Inflammatory macrophage treated with lipopolysaccharide for 4 hours (primary cell): Measurements from ENCODE around the gene CEP295NL.
A peak's percentile ranks its signal among the peaks of the same experiment; 100 is the strongest.
"Not testable (repeated sequence)": the region's sequence is repeated elsewhere in the genome, so short reads cannot be mapped to it uniquely, and the experiment has no call there.

Experiments
- DNase-seq: peaks from one replicate; pipeline ENCODE4 v3.0.0-alpha.2; 2020

The CEP295NL gene

DNA sequence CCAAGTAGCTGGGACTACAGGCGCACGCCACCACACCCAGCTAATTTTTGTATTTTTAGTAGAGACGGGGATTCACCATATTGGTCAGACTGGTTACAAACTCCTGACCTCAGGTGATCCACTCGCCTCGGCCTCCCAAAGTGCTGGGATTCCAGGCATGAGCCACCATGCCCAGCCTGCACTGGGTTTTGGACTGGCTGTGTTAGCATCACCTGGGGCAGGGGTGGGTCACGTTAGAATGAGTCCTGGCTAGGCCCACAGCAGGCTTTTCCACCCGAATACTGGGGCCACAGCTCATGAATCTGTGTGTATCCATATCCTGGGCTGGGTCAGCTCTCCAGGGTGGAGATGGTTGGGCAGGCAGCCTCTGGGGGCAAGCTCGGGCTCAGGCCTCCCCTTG, 770 bp downstream of the CEP295NL start:
- DNase-seq = not testable (repeated sequence)

DNA sequence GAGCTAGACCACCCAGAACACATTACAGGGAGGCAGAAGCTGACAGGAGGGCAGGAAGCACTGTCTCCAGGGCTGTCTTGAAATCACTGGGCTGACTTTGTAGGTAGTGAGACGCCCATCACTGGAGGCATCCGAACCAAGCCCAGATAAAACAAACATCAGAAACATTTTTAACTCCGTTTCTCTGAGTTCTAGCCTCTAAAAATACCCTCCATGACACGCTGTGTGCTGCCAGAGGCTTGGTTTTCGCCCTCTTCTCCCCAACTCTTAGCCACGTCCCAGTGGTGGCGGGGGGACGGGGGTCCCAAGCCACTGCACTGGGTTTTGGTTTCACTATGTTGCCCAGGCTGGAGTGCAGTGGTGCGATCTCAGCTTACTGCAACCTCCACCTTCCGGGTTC, 1.2 kb downstream of the CEP295NL start:
- no peak for DNase-seq

DNA sequence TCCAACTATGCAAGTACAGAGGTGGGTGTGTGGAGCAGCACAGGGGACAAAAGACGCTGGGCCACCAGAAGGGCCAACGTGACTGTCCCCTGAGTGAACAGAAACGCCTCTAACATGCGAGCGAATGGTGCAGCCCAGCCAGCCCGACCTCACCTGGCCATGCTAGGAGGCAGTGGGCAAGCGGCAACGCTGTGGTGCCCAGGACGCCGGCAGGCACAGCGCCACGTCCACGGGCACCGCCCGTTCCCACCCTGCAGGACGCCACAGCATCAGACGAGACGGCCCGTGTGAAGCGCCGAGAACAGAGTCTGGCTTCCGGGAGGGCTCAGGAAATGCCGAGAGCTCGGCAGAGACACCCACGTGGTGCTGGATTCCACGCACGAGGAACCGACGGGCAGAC, 2.2 kb downstream of the CEP295NL start:
- no peak for DNase-seq

DNA sequence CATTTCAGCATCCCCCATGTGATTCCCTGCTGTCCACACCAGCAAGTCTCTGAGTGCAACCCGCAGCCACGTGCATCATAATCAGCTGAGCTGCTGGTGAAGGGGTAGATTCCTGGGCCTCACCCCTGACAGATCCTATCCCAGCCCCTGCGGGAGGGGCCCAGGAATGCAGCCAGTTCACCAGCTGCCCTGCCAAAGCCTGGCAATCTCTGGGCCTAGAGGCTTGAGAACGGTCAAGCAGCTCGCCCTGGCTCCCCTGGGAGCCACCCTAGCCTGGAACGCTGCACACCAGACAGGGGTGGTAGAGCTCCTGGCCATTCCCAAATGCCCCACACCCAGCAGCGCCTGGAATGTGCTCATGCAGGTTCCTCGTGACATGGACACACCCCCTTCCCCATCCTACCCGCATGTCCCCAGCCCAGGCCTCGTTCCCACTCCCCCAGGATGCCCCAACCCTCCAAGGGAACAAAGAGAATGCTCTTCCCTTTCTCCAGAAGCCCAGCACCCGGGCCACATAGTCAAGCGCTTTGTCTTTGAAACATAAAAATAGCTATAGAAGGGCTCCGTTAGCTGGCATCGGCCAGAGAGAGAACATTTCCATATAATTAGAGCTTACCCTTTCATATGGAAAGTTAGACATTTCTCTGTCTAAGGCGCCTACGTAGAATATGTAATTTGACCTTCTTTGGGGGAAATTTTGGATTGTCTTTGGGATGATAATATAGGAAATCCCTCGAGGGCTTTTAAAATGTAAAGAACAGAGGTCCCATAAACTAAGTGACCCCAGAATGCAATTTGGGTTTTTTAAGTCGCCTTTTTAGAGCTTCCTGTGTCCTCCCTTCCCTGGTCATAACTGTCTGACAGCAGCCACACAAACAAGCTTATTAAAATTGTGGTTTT, 3.4 kb downstream of the CEP295NL start:
- DNase-seq = no peak

DNA sequence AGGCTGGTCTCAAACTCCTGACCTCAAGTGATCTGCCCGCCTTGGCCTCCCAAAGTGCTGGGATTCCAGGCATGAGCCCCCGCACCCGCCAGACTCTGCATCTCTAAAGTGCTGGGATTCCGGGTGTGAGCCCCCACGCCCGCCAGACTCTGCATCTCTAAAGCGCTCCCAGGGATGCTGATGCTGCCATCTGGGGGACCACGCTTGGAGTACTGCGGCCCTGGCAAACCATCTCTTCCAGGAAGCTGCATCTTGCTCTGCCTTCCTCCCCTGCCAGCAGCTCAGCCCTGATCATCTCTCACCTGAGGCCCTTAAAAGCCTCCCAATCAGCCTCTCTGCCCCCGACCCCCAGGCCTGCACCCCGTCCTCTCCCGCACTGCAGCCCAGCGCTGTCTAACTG, 4.1 kb downstream of the CEP295NL start:
- no peak for DNase-seq

DNA sequence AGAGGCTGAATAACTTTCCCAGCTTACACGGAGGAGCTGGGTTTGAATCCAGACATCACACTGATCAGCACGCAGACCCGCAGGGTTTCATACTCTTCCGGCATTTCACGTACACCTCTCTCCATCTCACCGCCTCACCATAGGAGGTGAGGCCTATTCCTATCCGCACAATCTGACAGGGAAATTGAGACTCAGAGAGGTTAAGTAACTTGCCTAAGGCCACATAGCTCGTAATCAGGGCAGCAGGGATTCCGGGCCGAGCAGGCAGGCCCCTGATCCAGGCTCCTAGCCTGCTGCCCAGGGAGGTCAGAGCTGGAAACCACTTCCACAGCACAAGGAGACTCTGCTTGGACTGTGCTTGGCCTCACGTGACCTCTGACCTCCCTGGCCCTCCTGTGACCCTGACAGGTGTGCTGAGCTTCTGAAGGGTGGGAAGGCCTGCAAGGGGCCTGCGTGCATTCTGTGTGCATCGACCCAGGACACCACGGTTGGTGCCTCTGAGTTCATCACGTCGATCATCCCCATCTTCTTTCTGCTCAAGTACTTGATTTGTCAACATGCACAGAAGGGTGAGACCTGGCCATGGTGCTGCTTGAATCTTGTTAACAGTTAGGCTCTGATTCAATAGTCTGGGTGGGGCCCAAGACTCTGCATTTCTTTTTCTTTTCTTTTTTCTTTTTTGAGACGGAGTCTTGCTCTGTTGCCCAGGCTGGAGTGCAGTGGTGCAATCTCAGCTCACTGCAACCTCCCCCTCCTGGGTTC, 4.7 kb downstream of the CEP295NL start:
- DNase-seq = no peak

DNA sequence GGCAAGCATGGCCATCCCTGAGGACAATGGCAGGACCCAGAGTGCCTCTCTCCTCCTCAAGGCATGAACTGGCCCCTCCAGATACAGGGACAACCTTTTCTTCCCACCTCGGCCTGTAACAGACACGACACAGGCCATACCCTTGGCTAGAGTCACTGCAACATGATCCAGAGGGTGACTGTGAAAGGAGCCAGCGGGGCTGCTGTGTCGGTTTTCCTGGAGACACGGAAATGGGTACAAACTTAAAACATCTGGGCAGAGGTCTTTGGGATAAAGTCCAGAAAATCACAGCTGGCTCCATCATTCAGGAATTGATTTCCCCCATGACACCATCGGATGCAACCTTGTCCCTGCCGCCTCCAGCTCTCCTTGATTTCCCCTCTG, 5.3 kb downstream of the CEP295NL start:
- no peak for DNase-seq

DNA sequence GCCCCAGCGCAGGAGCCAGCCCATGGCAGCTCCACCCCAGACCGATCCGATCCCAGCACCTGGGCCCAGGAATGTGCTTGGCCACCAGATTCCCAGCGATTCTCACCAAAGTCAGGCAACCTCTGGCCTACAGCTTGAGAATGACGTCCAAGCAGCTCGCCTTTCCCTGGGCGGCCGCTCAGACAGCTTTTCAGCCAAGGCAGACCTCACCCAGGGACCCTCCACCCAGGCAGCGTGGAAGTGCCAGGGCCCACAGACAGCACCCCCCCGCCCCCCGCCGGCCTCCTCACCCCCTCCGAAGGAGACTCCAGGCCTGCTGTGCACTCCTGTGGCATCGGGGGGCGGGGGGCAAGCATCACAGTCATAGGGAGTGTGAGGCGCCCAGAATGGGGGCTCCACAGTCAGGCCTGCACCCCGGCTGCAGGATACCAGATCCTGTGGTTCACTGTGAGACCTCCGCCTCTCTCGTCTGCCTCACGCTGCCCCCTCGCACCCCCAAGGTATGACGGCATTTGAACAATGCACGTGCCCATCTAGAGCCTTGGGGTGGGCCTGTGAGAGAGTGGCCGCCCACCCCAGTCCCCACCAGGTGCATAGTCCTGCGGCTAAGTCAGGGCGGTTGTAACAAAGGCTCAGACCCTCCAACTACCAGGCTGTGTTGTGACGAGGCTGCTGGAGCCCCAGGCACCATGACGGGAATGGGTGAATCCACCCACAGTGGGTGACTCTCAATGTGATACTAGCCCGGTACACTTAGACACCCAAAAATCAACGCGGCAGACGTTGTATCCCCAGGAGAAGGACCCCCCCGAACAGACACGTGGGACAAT, 6.0 kb downstream of the CEP295NL start:
- DNase-seq = no peak

DNA sequence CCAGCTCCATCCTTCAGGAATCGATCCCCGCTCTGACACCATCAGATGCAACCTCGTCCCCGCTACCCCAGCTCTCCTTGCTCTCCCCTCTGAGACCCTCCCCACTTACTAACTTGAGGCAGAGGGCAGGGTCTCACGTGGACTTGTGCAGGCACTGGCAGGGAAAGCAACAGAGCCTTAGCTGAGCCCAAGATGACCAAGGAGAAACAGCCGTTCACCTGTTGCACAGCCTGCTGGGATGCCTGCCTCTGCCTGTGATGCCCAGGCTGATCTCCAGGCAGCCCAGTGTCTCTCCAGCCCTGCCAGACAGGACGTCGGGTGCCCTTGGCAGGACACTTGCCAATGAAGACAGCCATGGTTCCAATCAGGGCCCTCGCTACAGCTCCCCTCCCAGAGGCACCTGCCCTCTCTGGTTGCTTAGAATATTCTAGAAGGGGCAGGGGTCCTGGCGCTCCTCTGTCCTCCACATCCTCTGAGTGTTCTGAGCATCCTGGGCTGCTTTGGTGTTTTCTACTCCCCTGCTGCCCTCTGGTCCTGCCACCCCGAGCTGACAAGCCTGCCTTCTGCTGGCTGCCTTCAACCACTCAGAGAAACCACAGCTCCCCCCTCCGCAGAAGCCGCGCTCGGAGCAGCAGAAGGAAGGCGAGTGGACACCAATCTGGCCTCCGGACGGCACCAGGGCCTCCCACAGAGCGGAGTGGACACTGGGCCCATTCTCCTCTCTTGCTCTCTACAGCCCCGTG, 6.7 kb downstream of the CEP295NL start:
- no peak for DNase-seq

DNA sequence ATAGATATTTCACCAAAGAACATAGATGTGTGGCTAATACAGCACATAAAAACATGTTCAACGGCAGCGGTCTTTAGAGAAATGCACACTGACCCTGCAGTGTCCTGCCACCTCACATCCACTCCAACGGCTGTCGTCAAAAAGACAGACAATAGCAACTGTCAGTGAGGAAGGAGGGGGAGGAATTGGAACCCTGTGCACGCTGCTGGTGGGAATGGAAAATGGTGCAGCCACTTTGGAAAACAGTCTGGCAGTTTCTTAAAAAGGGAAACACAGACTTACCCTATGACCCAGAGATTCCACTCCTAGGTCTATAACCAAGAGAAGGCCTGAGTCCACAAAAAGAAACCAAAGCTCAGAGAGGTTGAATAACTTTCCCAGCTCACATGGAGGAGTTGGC, 7.7 kb downstream of the CEP295NL start:
- no peak for DNase-seq

DNA sequence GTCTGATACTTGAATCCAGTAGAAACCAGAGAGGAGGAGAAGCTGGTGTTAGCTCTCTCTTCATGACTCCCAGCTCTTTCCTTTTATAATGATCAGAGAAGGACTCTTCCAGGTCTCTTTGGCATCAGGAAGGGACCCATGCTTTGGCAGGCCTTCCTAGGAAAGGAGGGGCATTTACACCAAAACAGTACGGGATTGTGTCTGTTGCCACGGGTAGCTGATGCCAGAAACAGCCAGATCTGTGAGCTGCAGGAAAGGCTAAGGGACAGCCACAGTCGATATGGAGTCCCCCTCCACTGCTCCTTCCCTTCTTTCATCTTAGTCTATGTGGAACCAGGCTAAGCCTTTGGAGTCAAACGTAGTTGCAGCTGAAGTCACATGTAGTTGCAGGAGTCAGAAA, 9.3 kb downstream of the CEP295NL start:
- no peak for DNase-seq

DNA sequence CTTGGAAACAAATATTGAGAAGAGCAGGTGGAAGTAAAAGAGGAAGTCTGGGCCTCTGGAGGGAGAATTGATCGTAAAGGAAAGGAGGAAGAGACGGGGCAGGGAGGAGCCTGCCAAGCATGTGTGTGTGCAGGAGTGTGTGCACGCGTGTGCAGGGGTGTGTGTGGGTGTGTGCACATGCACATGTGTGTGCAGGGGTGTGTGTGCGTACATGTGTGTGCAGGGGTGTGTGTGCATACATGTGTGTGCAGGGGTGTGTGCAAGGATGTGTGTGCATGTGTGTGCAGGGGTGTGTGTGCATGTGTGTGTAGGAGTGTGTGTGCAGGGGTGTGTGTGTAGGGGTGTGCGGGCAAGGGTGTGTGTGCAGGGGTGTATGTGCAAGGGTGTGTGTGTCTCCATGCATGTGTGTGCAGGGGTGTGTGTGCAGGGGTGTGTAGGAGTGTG, 10.0 kb downstream of the CEP295NL start:
- no peak for DNase-seq

DNA sequence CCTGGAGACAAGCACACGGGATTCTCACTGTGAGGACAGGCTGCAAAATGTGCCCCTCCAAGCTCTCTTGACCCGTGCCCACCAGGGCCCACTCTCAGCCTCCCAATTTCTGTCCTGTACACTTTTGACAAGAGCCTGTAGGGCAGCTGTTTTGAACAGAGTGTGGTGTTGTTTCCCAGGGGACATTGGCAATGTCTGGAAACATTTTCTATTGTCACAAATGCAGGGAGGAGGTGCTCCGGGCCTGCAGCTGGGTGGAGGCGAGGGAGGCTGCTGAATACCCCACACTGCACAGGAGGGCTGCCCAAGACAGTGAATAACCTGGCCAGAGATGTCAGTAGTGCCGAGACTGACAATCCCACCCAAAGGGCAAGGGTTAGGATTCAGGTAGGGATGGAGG, 10.5 kb downstream of the CEP295NL start:
- DNase-seq = no peak

DNA sequence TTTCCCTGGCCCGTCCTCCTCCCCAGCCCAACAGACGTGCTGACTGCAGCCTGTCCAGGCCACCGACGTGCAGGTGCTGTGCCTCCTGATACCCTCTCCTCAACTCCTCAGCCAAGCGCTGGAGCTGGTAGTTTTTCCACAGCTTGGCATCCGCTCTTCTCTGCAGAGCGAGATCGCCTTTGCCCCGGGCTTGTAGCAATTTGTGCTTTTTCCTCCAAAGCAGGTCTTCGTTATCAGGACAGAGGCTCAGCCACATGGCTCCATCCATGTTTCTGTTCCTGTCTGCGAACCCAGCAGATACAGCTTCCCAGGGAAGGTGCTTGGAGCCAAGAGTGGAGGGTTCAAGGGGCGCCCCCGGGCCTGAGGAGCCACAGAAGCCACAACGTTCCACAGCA, 10.9 kb downstream of the CEP295NL start:
- no peak for DNase-seq

DNA sequence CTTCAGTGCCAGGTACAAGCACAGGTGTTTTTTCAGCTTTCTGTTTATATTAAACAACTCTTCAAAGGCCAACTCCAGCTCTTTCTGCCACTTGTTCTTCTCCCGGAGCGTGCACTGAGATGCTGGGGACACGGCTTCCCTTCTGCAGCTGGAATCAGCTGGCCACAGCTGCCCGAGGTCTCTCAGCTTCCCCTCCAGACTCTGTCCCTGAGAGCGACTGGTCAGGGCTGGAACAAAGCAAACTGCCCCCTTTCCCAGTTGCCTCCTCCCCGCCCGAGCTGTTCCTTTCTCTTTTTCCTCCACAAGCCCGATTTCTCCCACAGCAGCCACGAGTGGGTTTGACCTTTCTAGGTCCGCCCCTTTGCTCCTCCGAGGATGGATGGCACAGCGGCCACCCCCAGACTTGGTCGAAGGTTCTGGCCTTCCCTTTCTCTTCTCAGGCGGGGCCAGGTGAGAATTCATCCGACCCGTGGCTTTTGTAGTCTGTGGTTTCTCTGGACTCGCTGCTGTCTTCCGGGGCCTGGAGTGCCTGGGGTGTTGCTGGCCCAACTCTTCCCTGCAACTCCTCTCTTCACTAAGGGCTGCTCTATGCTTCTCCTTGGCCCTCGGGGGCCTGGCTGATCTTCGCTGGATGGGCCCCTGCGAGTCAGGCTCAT, 11.5 kb downstream of the CEP295NL start:
- DNase-seq = no peak

DNA sequence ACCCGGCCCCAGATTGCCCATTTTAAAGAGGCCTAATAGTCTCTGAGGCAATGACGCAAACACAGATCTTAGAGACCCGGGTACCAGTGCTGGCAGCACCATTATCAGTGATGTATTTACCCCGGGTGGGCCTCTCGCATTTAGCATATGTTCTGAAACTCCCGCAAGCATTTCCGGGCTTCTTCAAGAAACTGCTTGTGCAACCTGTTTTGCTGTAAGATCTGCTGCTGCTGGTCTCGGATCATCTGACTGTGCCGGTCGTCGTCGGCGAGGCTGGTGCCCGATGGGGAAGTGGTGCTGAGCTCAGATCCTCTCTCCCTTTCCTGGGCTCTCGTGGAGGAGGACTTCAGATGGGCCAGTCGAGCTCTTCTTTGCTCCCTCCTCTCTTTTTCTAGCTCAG, 12.5 kb downstream of the CEP295NL start:
- DNase-seq = peak; percentile 98

DNA sequence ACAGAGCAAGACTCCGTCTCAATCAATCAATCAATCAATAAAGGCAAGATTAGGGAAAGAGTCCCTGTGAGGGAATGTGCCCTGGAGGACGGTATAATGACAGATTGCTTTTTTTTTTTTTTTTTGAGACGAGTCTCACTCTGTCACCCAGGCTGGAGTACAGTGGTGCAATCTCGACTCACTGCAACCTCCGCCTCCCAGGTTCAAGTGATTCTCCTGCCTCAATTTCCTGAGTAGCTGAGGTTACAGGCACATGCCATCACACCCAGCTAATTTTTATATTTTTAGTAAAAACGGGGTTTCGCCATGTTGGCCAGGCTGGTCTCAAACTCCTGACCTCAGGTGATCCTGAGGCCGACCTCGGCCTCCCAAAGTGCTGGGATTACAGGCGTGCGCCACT, 12.9 kb downstream of the CEP295NL start:
- peak; percentile 8 for DNase-seq

DNA sequence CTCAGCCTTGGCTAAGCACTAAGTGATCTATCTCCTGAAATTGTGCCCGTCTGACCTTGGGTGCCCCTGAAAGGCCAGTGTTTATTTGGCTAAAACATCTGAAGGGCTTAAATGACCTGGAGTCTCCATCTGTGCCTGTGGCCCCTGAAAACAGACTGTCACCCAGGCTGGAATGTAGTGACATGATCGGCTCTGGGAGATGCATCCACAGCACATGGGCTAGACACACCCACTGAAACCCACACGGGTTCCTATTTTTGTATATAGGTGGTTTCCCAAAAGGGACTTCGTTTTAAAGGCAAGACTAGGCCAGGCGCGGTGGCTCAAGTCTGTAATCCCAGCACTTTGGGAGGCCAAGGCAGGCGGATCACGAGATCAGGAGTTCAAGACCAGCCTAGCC, 13.5 kb downstream of the CEP295NL start:
- DNase-seq = peak; percentile 95

DNA sequence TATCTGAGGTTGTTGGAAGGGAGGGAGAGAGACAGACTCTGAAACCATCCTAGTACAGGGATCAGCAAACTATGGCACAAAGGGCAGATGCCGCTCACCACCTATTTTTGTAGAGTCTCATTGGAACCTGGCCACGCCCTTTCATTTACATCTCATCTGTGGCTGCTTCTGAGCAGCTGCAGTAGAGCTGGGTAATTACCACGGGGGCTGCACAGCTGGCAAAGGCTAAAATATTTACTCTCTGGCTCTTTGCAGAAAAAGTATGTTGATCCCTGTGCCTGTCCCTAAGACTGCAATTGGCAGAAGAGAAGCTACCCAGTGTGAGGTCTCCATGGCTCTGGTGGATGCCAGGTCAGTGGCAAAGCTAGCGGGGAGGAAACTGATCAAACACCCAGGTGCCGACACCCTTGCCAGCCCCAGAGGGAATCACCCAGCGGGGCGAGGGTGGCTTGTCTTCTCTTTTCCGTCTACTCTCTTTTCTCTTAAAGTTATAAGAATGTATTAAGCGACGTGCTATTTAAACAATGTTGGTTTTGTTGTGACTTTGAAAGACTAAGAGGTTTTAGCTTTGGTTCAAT, 14.0 kb downstream of the CEP295NL start:
- DNase-seq = no peak

DNA sequence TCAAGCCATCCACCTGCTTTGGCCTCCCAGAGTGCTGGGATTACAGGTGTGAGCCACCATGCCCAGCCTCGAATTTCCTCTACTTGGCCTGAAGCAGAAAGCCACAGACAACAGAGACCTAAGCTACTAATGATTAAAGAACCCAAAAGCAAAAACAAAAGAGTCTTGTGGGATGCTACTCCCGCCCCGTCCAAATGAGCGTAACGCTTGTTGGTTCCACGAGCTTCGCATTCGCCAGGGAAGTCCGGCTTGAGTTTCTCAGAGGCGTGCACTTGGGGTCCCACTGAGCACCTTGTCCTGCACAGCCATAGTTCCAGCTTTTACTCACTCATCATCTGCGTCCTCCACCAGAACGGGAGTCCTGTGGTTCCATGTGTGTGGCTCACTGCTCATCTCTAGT, 16.0 kb downstream of the CEP295NL start:
- no peak for DNase-seq

DNA sequence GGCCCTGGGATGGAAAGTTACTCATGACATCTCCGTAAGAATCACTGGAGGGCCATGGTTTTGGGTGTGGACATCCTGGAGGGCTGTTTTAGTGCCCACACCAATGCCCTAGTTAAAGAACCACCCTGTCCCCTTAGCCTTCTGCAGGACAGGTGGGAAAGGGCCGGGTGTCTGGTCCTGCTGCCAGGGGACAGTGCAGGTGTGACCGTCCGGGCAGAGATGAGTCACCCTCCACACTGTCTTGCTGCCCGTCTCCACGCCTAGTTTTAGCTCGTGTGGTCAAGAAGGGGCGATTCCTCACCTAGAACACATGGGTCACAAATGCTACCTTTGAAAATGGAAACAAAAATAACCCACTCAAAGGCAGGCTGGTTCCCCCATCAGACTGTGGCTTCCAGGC, 17.0 kb downstream of the CEP295NL start:
- no peak for DNase-seq
